Renal pelvis (tissue), 4 donors: ENCODE measurements around the gene FRMPD2. TPM values are rescaled to one million over a fixed set of nuclear protein-coding genes. Genes with fewer than 3 reads are reported as not detected.
"Not testable (repeated sequence)": the region's sequence is repeated elsewhere in the genome, so short reads cannot be mapped to it uniquely, and the experiment has no call there.

Source experiments
- DNase-seq: peaks from one replicate; pipeline ENCODE4 v3.0.0-alpha.2; 2013
- polyA plus RNA-seq, 3 donors: library from polyadenylated mRNA; unstranded; fragments of 120-200 nt; gene quantifications; one replicate each; pipeline ENCODE4 v1.2.1, GENCODE V29; 2013; ENCODE audit not compliant: insufficient read length in 3 of 3

The FRMPD2 gene
- polyA plus RNA-seq, 3 donors = 0.53 to 1.5 (median 0.82) TPM

GRCh38 chr10:48233559-48234005 is 40.9 kb downstream of the FRMPD2 start:
- no peak for DNase-seq

GRCh38 chr10:48232717-48233447 is 41.6 kb downstream of the FRMPD2 start:
- no peak for DNase-seq

- DNase-seq = no peak
These were observed 42.7 kb downstream of the FRMPD2 start for GRCh38 chr10:48231699-48232315.

GRCh38 chr10:48231178-48231577 is 43.3 kb downstream of the FRMPD2 start:
- no peak for DNase-seq

- DNase-seq = no peak
These were observed 47.3 kb downstream of the FRMPD2 start for GRCh38 chr10:48227213-48227612.

- no peak for DNase-seq
These were observed 49.4 kb downstream of the FRMPD2 start for GRCh38 chr10:48224979-48225560.

- no peak for DNase-seq
These were observed 50.2 kb downstream of the FRMPD2 start for GRCh38 chr10:48224296-48224695.

- DNase-seq = no peak
These were observed 52.7 kb downstream of the FRMPD2 start for GRCh38 chr10:48221814-48222213.

- not testable (repeated sequence) for DNase-seq
These were observed 53.5 kb downstream of the FRMPD2 start for GRCh38 chr10:48221031-48221430.

- DNase-seq = no peak
These were observed 55.3 kb downstream of the FRMPD2 start for GRCh38 chr10:48219194-48219593.

GRCh38 chr10:48216744-48217143 is 57.8 kb downstream of the FRMPD2 start:
- no peak for DNase-seq

GRCh38 chr10:48216204-48216505 is 58.3 kb downstream of the FRMPD2 start:
- DNase-seq = no peak

- DNase-seq = peak; percentile 12
These were observed 58.9 kb downstream of the FRMPD2 start for GRCh38 chr10:48215486-48216203.

- no peak for DNase-seq
These were observed 59.6 kb downstream of the FRMPD2 start for GRCh38 chr10:48214716-48215485.

GRCh38 chr10:48213047-48213446 is 61.4 kb downstream of the FRMPD2 start:
- no peak for DNase-seq

- DNase-seq = no peak
These were observed 62.7 kb downstream of the FRMPD2 start for GRCh38 chr10:48211777-48212176.

- no peak for DNase-seq
These were observed 63.5 kb downstream of the FRMPD2 start for GRCh38 chr10:48210966-48211365.

- DNase-seq = no peak
These were observed 64.1 kb downstream of the FRMPD2 start for GRCh38 chr10:48210391-48210790.

- DNase-seq = no peak
These were observed 65.3 kb downstream of the FRMPD2 start for GRCh38 chr10:48209241-48209640.

GRCh38 chr10:48207853-48208252 is 66.6 kb downstream of the FRMPD2 start:
- no peak for DNase-seq

GRCh38 chr10:48206482-48207250 is 67.8 kb downstream of the FRMPD2 start:
- DNase-seq = no peak
